Neural progenitor cell (in vitro differentiated cells): ENCODE results near the gene TGM6. TPM values are rescaled to one million over a fixed set of nuclear protein-coding genes. Genes with fewer than 3 reads are reported as not detected.

ENCODE experiments used
- DNase-seq: peaks from one replicate; pipeline ENCODE4 v3.0.0-alpha.2; 2016; ENCODE audit warnings: low spot score
- H2AFZ ChIP-seq: fragments of 200-600 bp; sonication (generic); replicated peaks from 2 replicates; pipeline ENCODE4 v1.6.1; 2016; ENCODE audit warnings: antibody characterized with exemption
- H3F3A ChIP-seq: fragments of 200-600 bp; sonication (generic); 2 replicates; pipeline ENCODE4 v1.6.1; 2016; ENCODE audit warnings: antibody characterized with exemption, low read depth
- H3K27ac ChIP-seq: fragments of 200-600 bp; sonication (generic); 2 replicates; pipeline ENCODE4 v1.5.1; 2016; ENCODE audit warnings: mild to moderate bottlenecking
- H3K27me3 ChIP-seq: fragments of 200-600 bp; sonication (generic); 2 replicates; pipeline ENCODE4 v1.6.1; 2016; ENCODE audit warnings: mild to moderate bottlenecking, moderate library complexity
- H3K36me3 ChIP-seq: fragments of 200-600 bp; sonication (generic); 2 replicates; pipeline ENCODE4 v1.5.1; 2016
- H3K4me1 ChIP-seq: fragments of 200-600 bp; sonication (generic); 2 replicates; pipeline ENCODE4 v1.6.1; 2016; ENCODE audit warnings: mixed run types
- H3K4me2 ChIP-seq: fragments of 200-600 bp; sonication (generic); 2 replicates; pipeline ENCODE4 v1.6.1; 2016
- H3K4me3 ChIP-seq: fragments of 200-600 bp; sonication (generic); 2 replicates; pipeline ENCODE4 v1.5.1; 2016
- H3K79me2 ChIP-seq: fragments of 200-600 bp; sonication (generic); 2 replicates; pipeline ENCODE4 v1.6.1; 2016; ENCODE audit warnings: low read depth
- H3K9ac ChIP-seq: fragments of 200-600 bp; sonication (generic); 2 replicates; pipeline ENCODE4 v1.6.1; 2016
- H3K9me3 ChIP-seq: fragments of 200-600 bp; sonication (generic); 2 replicates; pipeline ENCODE4 v1.5.1; 2016; ENCODE audit warnings: low read depth
- H4K20me1 ChIP-seq: fragments of 200-600 bp; sonication (generic); 2 replicates; pipeline ENCODE4 v1.6.1; 2016; ENCODE audit warnings: low read depth
- H3K27ac Mint-ChIP-seq: 3 replicates; pipeline ENCODE4 v1.8.0; 2021; ENCODE audit warnings: mixed read lengths
- H3K27me3 Mint-ChIP-seq: 2 replicates; pipeline ENCODE4 v1.8.0; 2022; ENCODE audit warnings: low read depth, mild to moderate bottlenecking, inconsistent platforms, moderate library complexity, mixed read lengths; ENCODE audit not compliant: insufficient read depth
- H3K36me3 Mint-ChIP-seq: 3 replicates; pipeline ENCODE4 v1.8.0; 2021; ENCODE audit warnings: mixed read lengths
- H3K4me1 Mint-ChIP-seq: 3 replicates; pipeline ENCODE4 v1.8.0; 2021; ENCODE audit warnings: mixed read lengths
- H3K4me3 Mint-ChIP-seq: 3 replicates; pipeline ENCODE4 v1.8.0; 2021; ENCODE audit warnings: mild to moderate bottlenecking, moderate library complexity, mixed read lengths
- H3K9me3 Mint-ChIP-seq: 3 replicates; pipeline ENCODE4 v1.8.0; 2020; ENCODE audit warnings: mixed read lengths
- CTCF ChIP-seq: fragments of 200-600 bp; sonication (generic); IDR thresholded peaks from 2 replicates; pipeline ENCODE4 v1.5.1; 2017; ENCODE audit warnings: antibody characterized with exemption, mild to moderate bottlenecking
- EZH2 ChIP-seq: fragments of 200-600 bp; sonication (generic); IDR thresholded peaks from 2 replicates; pipeline ENCODE4 v1.6.1; 2017; ENCODE audit warnings: antibody characterized with exemption, mild to moderate bottlenecking, moderate library complexity
- EZH2phosphoT487 ChIP-seq: fragments of 200-600 bp; sonication (generic); IDR thresholded peaks from 2 replicates; pipeline ENCODE4 v1.6.1; 2017; ENCODE audit warnings: antibody characterized with exemption
- total RNA-seq: library from RNA; depleted of rRNA; stranded (reverse); fragments of >200 nt; gene quantifications from 2 replicates; pipeline ENCODE4 v1.2.3, GENCODE V29; 2015; ENCODE audit warnings: low replicate concordance

TGM6 gene
- total RNA-seq, 1 donor from 2014 or later = not detected

- no peak overlapping the region for H3K4me2 ChIP-seq
- H3K9me3 Mint-ChIP-seq = no peaks in the 10 kb centered on the region
- H3K27me3 ChIP-seq = no peaks in the 10 kb centered on the region
- no peaks in the 10 kb centered on the region for H3K79me2 ChIP-seq
- no peak overlapping the region for H3K4me3 ChIP-seq
- H3K27me3 Mint-ChIP-seq = peaks cover 2% of the 10 kb centered on the region
- no peak overlapping the region for H3K27ac ChIP-seq
- no peak overlapping the region for H3K4me3 Mint-ChIP-seq
- no peak overlapping the region for H2AFZ ChIP-seq
- no peaks in the 10 kb centered on the region for H3K4me1 ChIP-seq
- no peak overlapping the region for H3K9ac ChIP-seq
- no peaks in the 10 kb centered on the region for H3K36me3 ChIP-seq
- H4K20me1 ChIP-seq = peaks cover 3% of the 10 kb centered on the region
- no peak for DNase-seq
- no peaks in the 10 kb centered on the region for H3K9me3 ChIP-seq
- no peak overlapping the region for H3K27ac Mint-ChIP-seq
- no peaks in the 10 kb centered on the region for H3K4me1 Mint-ChIP-seq
- H3K36me3 Mint-ChIP-seq = peaks cover 2% of the 10 kb centered on the region
- H3F3A ChIP-seq = peaks cover 19% of the 10 kb centered on the region
- TF ChIP-seq EZH2phosphoT487 = no peak
- TF ChIP-seq CTCF = no peak
- no peak for TF ChIP-seq EZH2
These were observed 73.1 kb downstream of the TGM6 start for GRCh38 chr20:2453792-2454191.

GRCh38 chr20:2455771-2456497, 75.2 kb downstream of the TGM6 start:
- peaks cover 6% of the 10 kb centered on the region for H4K20me1 ChIP-seq
- H3K4me3 ChIP-seq = no peak overlapping the region
- Mint-ChIP-seq H3K36me3 (peaks cover 9% of the 10 kb centered on the region), H3K27me3 (peaks cover 2% of the 10 kb centered on the region), H3K4me3 (no peak overlapping the region), H3K4me1 (no peaks in the 10 kb centered on the region), H3K27ac (no peak overlapping the region), H3K9me3 (no peaks in the 10 kb centered on the region)
- no peak overlapping the region for H3K9ac ChIP-seq
- no peak for DNase-seq
- H3K36me3 ChIP-seq = peaks cover 10% of the 10 kb centered on the region
- no peaks in the 10 kb centered on the region for H3K79me2 ChIP-seq
- no peak for TF ChIP-seq EZH2phosphoT487
- no peak for TF ChIP-seq CTCF
- TF ChIP-seq EZH2 = no peak
- H3K9me3 ChIP-seq = no peaks in the 10 kb centered on the region
- H3F3A ChIP-seq = peaks cover 39% of the 10 kb centered on the region
- H3K27me3 ChIP-seq = no peaks in the 10 kb centered on the region
- H3K4me2 ChIP-seq = no peak overlapping the region
- no peak overlapping the region for H2AFZ ChIP-seq
- no peaks in the 10 kb centered on the region for H3K4me1 ChIP-seq
- no peak overlapping the region for H3K27ac ChIP-seq

GRCh38 chr20:2458919-2459499, 78.3 kb downstream of the TGM6 start:
- Histone ChIP-seq H3K79me2 (peaks cover 4% of the 10 kb centered on the region), H2AFZ (no peak overlapping the region), H3K9me3 (no peaks in the 10 kb centered on the region), H3K27ac (no peak overlapping the region), H4K20me1 (peaks cover 29% of the 10 kb centered on the region), H3F3A (peaks cover 68% of the 10 kb centered on the region), H3K9ac (no peak overlapping the region), H3K4me1 (no peaks in the 10 kb centered on the region), H3K36me3 (peaks cover 33% of the 10 kb centered on the region), H3K27me3 (no peaks in the 10 kb centered on the region), H3K4me3 (no peak overlapping the region), H3K4me2 (no peak overlapping the region)
- no peak for DNase-seq
- H3K36me3 Mint-ChIP-seq = peaks cover 28% of the 10 kb centered on the region
- no peak overlapping the region for H3K4me3 Mint-ChIP-seq
- no peak overlapping the region for H3K27ac Mint-ChIP-seq
- no peaks in the 10 kb centered on the region for H3K9me3 Mint-ChIP-seq
- H3K4me1 Mint-ChIP-seq = no peaks in the 10 kb centered on the region
- TF ChIP-seq EZH2 (no peak), EZH2phosphoT487 (no peak), CTCF (no peak)
- peaks cover 3% of the 10 kb centered on the region for H3K27me3 Mint-ChIP-seq
